B cell (primary cell): ENCODE data around the gene C1orf116.

Experiments used
- EZH2 ChIP-seq: IDR thresholded peaks from 2 replicates; pipeline ENCODE4 v1.6.1; 2012; ENCODE audit warnings: borderline replicate concordance, low read depth, mild to moderate bottlenecking, moderate library complexity, low read length; ENCODE audit not compliant: insufficient read depth, poor library complexity, severe bottlenecking
- TF ChIP-seq, protein P1 (sequence below): fragments of 200-600 bp; IDR thresholded peaks from one replicate; pipeline ENCODE4 v1.8.0; 2022; ENCODE audit warnings: antibody characterized with exemption, mild to moderate bottlenecking

DNA sequence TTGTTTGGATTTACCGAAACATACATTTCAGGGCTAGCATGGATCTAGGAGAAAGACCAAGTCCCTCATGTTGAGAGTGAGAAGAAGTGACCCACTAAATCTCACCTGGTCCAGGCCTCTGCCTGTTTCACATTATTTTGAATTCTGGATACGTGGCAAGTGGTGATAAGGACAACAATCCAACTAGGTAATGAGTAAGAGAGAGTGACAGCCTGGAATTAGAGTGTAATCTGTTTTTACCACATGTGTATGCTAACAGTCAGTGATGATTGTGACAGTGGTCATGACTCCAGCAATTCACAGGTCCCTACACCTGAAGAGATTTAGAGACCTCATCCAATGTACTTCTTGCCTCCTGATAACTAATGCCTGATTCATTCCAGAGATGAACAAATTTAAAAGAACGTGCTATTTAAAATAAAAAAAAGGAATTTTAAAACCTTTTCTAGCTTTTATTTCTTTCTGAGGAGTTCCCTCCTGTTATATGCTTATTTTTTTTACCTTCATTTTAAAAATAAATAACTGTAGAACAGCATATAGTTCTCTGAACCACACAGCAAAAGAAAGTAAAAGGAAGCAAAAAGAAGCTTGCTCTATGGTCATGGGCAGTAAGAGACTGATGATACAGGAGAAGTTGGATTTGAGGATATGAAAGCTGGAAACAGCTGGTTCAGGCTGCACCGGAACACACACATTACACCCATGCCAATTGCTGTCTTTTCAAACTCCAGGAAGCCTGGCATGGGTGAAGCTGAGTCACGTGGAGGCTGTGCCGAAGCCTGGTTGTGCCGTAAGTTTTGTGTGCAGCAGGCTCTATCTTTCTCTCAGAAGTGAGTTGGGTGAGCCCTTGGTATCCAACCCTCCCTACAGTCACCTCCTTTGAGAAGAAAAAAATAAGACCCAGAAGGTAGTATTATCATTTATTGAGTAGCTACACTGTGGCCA lies 14.7 kb downstream of the C1orf116 start:
- TF ChIP-seq, protein P1, sequence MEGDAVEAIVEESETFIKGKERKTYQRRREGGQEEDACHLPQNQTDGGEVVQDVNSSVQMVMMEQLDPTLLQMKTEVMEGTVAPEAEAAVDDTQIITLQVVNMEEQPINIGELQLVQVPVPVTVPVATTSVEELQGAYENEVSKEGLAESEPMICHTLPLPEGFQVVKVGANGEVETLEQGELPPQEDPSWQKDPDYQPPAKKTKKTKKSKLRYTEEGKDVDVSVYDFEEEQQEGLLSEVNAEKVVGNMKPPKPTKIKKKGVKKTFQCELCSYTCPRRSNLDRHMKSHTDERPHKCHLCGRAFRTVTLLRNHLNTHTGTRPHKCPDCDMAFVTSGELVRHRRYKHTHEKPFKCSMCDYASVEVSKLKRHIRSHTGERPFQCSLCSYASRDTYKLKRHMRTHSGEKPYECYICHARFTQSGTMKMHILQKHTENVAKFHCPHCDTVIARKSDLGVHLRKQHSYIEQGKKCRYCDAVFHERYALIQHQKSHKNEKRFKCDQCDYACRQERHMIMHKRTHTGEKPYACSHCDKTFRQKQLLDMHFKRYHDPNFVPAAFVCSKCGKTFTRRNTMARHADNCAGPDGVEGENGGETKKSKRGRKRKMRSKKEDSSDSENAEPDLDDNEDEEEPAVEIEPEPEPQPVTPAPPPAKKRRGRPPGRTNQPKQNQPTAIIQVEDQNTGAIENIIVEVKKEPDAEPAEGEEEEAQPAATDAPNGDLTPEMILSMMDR, result no peak
- TF ChIP-seq EZH2, result no peak
